Eye (tissue), 1 donor: ENCODE measurements around the gene VIM.

Experiments
- DNase-seq: peaks from one replicate; pipeline ENCODE4 v3.0.0-alpha.2; 2015

Gene VIM

DNA sequence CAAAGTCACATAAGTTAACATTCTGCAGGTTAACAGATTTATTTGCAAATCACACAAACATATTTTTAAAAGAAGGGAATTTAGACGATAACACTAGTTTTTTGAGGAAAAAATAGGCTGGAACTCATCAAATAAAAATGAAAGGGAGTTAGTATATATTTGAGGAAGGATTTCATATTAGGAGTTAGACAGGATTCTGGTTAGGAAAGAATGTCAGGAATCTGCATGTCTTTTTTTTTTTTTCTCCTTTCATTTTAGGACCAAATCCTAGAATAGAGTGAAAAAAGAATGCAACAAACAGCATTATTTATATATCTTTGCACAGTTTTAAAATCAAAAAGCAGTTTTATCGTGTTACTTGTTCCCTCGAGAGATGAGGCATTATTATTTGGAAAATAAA lies 17.7 kb upstream of the VIM start:
- no peak for DNase-seq

DNA sequence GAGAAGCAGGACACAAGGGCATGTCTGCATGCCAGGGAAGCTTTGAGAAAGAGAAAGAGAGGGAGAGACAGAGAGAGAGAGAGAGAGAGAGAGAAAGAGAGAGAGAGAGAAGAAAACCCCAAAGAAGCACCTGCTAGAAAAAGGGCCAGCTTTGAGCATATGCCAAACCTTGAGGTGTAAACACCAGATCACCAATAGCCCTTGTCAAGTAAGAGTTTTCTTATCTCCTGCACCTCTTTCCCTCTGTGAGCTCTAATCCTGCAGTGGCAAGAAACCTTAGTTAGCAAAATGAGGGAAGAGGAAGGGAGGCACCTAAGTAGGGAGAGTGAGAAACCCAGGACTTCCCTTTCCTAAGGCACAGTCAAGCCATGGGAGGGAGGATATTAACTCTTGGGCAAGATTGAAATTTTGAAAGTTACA lies 15.2 kb upstream of the VIM start:
- no peak for DNase-seq

DNA sequence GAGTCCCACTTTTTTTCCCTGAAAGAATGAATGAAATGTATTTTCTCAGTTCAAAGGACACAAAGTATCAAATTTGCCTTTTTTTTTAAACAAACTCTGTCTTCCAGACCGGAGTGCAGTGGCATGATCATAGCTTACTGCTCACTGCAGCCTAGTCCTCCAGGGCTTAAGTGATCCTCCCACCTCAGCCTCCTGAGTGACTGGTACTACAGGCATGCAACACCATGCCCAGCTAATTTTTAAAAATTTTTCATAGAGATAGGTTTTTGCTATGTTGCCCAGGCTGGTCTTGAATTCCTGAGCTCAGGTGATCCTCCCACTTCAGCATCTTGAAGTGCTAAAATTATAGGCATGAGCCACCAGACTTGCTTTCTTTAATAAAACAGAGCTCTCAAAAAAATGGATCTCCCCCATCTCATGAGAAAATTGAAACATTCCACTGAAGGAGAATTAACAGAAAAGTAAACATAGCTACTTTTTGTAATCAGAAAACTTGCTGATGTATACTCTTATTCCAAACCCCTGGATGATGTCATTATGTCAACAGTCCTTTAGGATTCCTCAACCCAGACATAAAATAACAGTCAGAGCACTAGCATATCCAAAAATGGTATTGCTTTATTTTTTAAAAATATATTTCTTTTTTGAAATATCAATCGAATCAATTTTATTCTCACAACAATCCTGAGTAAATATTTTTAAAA lies 14.2 kb upstream of the VIM start:
- DNase-seq = no peak

DNA sequence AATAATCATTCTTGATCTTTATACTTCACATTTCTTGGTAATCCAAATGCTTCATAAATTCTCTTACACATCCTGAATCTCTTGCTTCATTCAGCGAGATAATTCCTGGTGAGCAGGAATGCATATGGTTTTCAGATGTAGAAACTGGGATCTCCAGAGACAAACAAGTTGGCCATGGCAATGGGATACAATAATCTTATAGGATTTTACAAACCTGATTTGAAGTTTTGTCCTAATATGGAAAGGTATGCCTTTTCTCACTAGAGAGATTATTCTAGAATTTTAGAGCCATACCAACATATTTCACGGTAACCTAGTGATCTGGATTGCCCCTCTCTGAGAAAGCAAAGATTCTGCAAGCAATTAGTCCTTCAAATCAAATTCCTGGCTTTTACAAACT lies 13.5 kb upstream of the VIM start:
- no peak for DNase-seq

DNA sequence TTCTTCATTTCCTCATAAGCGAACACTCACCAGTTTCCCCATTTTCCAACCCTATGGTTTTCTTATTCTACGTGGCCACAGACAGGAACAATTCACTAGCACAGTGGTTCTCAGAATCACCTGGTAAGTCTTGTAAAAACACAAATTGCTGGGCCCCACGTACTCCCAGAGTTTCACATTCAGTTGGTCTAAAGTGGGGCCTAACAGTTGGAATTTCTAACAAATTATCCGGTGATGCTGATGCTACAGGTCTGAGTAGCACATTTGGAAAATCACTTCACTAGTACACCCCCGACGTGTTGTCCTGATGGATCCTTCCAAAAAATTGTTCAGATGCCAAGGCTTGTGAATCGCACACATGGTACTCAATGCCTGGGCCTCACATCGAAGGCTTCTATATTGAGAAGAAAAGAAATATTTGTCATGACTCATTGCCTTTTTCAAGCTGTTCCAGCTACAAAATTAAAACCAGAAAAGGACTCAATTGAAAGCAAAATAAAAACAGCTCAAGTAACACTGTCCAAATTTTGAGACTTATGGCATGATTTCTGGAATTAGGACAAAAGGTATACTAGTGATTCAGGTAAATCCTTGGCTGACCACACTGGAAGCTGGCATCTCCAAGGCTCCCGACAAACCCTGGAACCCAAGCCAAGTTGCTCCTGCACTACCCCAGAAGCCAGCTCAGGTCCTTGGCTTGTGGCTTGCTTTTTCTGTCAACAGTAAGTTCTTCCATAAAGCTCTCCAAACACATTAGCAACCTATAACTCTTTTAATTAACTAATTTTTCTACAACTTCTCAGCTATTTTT lies 12.9 kb upstream of the VIM start:
- DNase-seq = peak; percentile 67

DNA sequence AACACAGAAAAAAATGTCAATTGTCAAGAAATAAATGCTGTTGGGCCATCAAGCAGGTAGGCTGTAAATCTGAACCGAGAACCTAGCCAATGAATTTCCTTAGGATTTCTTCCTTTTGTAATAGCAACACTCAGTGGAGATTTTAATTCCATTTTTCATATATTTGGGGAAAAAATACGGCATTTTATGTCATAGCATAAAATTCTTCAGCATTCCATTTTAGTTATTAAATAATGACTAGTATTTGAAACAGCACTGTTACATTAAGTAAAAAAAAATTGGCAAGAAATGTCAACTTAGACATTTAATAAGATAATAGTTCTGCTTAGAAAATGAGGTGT lies 12.3 kb upstream of the VIM start:
- no peak for DNase-seq

DNA sequence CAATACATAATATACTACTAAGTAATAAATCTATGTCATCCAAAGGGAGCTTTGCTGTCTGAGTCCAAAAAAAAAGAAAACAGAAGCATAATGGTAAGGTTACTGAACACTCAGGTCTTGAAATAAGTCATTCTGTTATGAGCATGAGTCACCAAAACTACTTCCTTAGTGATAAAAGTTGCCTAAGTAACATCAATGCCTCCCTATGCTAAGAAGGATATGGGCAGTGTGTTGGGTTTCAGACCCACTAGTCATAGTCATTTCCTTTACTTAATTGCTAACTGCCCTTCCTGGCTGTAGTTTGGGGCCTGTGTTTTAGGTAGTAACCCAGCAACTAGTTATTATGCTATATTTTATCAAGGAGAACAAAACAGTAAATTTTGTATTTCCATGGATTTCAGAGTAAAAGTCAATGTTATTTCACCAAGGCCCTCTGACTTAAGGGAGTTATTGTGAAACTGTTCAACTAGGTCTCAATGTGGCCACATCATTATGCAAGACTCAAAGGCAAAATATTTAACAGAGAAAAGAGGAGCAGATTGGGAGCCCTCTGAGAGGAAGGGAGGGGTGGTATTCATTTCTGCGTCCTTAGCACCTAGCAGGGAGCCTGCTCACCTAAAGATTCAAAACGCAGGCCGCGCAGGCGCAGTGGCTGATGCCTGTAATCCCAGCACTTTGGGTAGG lies 11.7 kb upstream of the VIM start:
- DNase-seq = no peak

DNA sequence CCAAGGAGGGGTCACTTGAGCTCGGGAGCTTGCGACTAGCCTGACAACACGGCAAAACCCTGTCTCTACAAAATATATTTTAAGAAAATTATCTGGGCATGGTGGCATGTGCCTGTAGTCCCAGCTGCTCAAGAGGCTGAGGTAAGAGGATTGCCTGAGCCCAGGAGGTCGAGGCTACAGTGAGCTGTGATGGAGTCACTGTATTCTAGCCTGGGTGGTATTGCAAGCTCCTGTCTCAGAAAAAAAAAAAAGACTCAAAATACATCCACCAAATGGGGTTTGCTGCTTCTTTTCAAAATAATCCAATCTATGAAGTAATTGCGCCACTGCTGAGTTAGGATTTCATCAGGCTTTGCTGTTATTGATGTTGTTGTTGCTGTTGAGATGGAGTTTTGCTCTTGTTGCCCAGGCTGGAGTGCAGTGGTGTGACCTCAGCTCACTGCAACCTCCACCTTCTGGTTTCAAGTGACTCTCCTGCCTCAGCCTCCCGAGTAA lies 11.1 kb upstream of the VIM start:
- DNase-seq = no peak

DNA sequence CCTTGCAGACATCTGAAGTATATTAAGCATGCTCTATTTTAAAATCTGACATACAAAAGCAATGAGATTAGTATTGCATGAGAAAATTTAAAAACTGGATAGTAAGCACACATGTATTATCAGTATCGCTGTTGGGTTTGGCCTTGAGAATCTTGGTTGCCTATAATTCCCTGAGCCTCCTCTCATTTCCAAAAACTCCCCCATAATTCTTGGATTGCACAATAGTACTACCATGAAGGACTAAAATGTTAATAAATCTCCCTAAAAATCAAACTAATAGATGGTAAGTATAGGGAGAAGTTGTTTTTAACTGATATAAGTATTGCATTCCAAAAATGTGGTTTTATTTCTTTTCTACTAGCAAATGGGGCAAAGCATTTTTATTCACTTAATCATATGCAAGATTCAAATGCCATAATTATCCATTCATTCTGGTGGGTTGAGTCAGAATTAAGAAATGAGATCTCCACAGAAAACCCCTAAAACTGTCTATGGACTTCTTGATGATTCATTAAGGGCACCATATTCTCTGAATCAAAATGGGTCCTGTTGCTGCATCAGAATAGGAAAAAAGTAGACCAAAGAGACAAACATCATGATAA lies 10.3 kb upstream of the VIM start:
- DNase-seq = no peak

DNA sequence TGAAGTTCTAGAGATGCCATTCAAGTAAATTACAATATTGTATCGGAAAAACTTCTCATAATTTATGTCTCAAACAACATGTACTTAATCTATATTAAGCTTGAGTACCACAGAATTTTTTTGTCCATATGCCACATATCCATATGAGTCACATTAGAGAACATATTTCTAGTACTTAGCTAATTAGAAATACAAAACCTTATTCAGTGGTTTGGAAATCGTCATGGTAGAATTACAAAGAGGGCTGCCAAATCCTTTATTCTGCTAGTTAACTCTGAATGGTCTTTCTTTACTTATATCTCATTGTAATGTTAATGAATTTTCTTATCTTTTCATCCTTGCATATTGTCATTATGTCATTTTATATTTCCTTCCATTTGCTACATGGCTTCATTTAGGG lies 9.0 kb upstream of the VIM start:
- peak; percentile 55 for DNase-seq

DNA sequence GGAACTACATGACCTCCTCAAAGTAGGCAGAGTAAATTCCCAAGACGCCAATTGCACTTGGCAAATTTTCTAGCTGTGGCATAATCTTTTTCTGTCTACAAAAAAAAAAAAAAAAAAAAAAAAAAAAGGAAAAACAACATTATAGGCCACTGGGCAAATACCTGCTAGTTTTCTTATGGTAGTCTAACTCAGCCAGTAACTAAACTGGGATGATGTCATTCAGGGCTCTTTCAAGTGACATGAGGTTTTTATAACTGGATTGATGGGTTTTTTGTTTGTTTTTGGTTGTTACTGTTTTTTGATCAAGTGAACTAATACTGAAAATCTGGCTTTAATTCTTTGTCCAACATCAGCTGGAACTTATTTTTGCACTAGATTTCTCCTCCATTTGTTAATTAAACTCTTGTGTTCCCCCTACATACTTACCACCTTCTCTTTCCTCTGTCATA lies 7.4 kb upstream of the VIM start:
- no peak for DNase-seq

DNA sequence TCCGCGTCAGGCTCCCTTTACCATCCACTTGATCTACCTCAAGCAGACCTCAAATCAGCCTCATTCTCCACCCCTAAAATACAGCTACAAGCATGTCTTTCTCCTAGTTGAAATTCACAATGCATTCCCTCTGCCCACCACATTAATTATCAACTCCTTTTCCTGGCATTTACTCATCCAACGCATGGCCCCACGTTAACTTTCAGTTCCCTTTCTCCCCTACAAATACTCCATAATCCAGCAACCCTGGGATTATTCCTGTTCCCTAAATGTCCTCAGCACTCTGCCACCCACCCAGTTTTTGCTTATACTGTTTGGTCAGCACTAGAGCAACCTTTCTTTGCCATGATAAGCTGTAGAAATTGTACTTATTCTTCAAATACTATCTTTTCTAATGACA lies 5.7 kb upstream of the VIM start:
- no peak for DNase-seq

DNA sequence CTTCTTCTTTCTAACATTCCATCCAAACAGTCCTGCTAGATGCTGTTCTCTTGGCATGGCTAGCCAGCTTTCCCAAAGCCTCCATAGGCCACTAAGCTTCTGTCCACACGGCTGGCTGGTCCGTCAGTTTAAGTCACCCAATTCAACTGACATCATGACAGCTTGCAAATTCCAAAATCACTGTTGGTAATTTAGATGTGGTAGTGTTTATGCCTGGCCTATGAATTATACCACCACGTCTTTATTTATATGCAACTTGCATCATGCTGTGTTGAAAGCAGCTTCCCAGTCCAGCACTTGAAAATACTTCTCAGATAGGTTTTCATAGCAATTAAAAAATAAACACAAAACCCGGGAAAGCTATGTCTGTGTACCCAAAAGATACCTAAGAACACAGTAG lies 2.2 kb upstream of the VIM start:
- DNase-seq = peak; percentile 86

DNA sequence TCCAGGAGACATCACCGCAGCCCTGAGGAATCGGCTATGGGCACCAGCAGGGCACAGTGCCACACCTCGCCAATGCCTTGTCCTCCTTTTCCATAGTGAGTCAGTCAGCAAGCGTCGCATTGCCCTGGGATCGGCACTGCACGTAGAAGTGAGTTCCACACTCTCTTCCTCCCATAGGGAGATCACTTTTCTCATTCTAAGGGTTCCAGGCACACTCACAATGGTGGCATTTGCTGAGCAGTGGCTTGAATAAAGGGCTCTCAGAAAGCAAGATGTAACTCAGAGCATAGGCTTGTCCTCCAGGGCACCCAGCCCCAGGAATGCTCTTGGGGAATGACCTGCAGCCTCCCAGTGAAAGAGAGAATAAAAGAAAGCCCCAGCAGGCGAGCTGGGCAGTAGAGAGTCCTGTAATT lies 1.1 kb upstream of the VIM start:
- DNase-seq = no peak

DNA sequence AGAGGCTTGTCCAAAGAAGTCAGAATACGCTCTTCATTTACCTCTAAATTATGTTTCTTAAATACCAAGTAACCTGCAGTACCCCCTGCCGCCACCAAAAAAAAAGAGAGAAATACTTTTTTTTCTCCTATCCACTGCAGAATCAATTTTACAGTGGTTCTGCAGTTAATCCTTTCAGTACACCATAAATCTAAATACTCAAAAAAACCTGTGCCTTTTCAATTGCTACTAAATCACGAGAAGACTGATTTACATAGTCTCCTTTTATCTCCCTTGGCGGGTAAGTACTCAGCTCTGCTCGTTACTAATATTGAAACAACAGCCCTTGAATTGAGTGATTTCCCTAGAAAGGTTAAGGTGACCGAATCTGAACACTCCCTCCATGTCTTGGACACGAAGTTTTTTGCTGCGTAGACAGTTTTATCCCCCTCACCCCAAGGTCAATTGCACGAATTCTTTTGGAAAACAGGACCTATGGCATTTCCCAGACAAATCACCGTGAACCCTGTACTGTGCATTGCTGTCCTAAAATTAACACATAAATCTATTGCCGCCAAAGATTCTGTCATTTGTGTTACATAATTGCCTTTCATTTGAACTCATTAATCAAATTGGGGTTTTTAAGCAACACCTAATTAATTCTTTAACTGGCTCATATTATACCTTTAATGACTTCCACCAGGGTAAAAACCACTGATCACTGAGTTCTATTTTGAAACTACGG lies 512 bp upstream of the VIM start:
- DNase-seq = peak; percentile 76

DNA sequence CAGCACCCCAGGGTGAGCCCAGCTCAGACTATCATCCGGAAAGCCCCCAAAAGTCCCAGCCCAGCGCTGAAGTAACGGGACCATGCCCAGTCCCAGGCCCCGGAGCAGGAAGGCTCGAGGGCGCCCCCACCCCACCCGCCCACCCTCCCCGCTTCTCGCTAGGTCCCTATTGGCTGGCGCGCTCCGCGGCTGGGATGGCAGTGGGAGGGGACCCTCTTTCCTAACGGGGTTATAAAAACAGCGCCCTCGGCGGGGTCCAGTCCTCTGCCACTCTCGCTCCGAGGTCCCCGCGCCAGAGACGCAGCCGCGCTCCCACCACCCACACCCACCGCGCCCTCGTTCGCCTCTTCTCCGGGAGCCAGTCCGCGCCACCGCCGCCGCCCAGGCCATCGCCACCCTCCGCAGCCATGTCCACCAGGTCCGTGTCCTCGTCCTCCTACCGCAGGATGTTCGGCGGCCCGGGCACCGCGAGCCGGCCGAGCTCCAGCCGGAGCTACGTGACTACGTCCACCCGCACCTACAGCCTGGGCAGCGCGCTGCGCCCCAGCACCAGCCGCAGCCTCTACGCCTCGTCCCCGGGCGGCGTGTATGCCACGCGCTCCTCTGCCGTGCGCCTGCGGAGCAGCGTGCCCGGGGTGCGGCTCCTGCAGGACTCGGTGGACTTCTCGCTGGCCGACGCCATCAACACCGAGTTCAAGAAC lies 1.1 kb downstream of the VIM start:
- DNase-seq = peak; percentile 96

DNA sequence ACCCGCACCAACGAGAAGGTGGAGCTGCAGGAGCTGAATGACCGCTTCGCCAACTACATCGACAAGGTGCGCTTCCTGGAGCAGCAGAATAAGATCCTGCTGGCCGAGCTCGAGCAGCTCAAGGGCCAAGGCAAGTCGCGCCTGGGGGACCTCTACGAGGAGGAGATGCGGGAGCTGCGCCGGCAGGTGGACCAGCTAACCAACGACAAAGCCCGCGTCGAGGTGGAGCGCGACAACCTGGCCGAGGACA lies 1.6 kb downstream of the VIM start:
- no peak for DNase-seq

DNA sequence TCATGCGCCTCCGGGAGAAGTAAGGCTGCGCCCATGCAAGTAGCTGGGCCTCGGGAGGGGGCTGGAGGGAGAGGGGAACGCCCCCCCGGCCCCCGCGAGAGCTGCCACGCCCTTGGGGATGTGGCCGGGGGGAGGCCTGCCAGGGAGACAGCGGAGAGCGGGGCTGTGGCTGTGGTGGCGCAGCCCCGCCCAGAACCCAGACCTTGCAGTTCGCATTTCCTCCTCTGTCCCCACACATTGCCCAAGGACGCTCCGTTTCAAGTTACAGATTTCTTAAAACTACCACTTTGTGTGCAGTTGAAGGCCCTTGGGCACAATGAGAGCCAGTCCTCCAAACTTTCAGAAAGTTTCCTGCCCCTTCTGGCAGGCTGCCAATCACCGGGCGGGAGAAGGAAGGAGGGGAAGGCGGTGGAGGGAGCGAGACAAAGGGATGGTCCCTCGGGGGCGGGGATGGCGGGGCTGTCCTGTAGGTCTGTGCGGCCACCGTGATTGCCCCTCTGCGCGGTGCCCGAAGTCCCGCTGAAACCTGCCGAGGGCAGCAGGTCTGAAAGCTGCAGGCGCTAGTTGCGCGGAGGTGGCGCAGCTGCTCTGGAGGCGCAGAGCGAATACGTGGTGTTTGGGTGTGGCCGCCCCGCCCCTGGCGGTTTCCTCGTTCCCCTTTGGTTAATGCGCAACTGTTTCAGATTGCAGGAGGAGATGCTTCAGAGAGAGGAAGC lies 2.1 kb downstream of the VIM start:
- DNase-seq = peak; percentile 94

DNA sequence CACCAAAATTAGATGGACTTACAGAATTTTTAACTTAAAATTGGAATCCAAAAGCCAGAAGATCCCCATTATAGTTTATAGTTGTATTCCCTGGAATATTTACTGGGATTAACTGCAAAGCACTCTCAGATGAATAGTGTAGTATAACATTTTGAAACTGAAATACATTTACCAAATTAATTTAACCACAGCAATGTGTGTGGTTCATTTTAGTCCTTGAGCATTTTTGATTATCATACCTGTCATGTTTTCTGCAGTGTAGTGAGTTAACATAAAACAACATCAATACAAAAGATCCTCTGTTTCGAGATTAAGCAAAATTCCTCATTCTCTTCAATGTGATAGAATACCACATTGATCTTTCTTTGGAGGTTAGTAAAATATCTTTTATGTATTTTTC lies 3.7 kb downstream of the VIM start:
- no peak for DNase-seq

DNA sequence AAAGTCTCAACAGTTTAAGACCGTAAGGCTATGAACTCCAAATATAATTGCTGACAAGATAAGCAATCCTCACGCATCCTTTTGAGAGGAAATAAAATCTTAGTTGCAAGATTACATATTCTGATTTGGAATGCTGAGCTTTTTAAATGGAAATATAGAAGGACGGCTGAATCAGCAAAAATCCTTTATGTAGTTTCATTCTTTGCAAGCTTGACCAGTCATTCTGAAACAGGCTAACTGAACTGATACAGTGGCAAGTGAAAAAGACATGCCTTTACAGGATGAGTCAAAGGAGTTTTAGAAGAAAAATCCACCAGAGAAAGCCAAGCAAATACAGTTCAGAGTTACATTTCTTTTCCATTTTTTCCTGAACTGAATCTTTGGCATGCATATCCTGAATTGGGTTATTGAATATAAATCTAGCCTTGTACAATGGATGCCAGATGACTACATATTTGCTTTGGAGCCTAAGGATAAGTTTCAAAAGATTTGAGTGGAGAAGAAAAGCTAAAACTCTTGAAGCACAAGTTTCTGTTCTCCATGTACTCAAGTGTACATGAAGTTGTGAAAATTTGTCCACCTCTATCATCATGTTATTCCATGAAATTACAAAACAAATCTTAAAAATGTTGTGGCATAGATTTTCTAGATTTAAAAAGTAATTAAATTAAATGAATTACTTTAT lies 4.4 kb downstream of the VIM start:
- DNase-seq = no peak
